Astrocyte (in vitro differentiated cells and primary cell): ENCODE results near the gene TCF3. TPM values are rescaled to one million over a fixed set of nuclear protein-coding genes. Genes with fewer than 3 reads are reported as not detected.

Source experiments
- DNase-seq: peaks from one replicate; pipeline ENCODE4 v3.0.0-alpha.2; 2010; ENCODE audit warnings: low read depth
- FAIRE-seq: peaks from 2 replicates; lab custom pipeline; 2011; peaks lifted over from hg19 to GRCh38; lab: Jason Lieb, UNC
- H2AFZ ChIP-seq: 2 replicates; pipeline ENCODE4 v1.6.0; 2012; ENCODE audit warnings: low read depth, low read length, inconsistent platforms
- H3K27ac ChIP-seq: 2 replicates; pipeline ENCODE4 v1.5.1; 2011; ENCODE audit warnings: low read depth, low read length, inconsistent platforms
- H3K27me3 ChIP-seq: 2 replicates; pipeline ENCODE4 v1.6.0; 2011; ENCODE audit warnings: low read length, inconsistent platforms; ENCODE audit not compliant: insufficient read depth
- H3K36me3 ChIP-seq: 2 replicates; pipeline ENCODE4 v1.5.1; 2011; ENCODE audit warnings: low read length, inconsistent platforms; ENCODE audit not compliant: insufficient read depth
- H3K4me1 ChIP-seq: 2 replicates; pipeline ENCODE4 v1.5.1; 2011; ENCODE audit warnings: low read length, inconsistent platforms; ENCODE audit not compliant: insufficient read depth
- H3K4me2 ChIP-seq: 2 replicates; pipeline ENCODE4 v1.6.0; 2012; ENCODE audit warnings: low read length, inconsistent platforms
- H3K4me3 ChIP-seq: 2 replicates; pipeline ENCODE4 v1.5.1; 2011; ENCODE audit warnings: low read depth, mild to moderate bottlenecking, low read length, inconsistent platforms; ENCODE audit not compliant: insufficient read depth
- H3K79me2 ChIP-seq: 2 replicates; pipeline ENCODE4 v1.6.0; 2012; ENCODE audit warnings: mild to moderate bottlenecking, low read length, inconsistent platforms; ENCODE audit not compliant: insufficient read depth
- H3K9ac ChIP-seq: 2 replicates; pipeline ENCODE4 v1.6.0; 2012; ENCODE audit warnings: mild to moderate bottlenecking, low read length, inconsistent platforms
- H3K9me3 ChIP-seq: 2 replicates; pipeline ENCODE4 v1.5.1; 2012; ENCODE audit warnings: low read depth, mild to moderate bottlenecking, low read length, inconsistent platforms; ENCODE audit not compliant: insufficient read depth
- H4K20me1 ChIP-seq: 2 replicates; pipeline ENCODE4 v1.6.0; 2012; ENCODE audit warnings: low read length, inconsistent platforms; ENCODE audit not compliant: insufficient read depth
- H3K27ac Mint-ChIP-seq: one replicate; pipeline ENCODE4 v1.8.0; 2021; ENCODE audit warnings: mild to moderate bottlenecking, mixed read lengths; ENCODE audit not compliant: unreplicated experiment
- H3K27me3 Mint-ChIP-seq: one replicate; pipeline ENCODE4 v1.8.0; 2021; ENCODE audit warnings: low read depth, mixed read lengths; ENCODE audit not compliant: unreplicated experiment
- H3K36me3 Mint-ChIP-seq: one replicate; pipeline ENCODE4 v1.8.0; 2021; ENCODE audit warnings: low read depth, mixed read lengths; ENCODE audit not compliant: unreplicated experiment
- H3K4me1 Mint-ChIP-seq: one replicate; pipeline ENCODE4 v1.8.0; 2021; ENCODE audit warnings: low read depth, mixed read lengths; ENCODE audit not compliant: unreplicated experiment
- H3K4me3 Mint-ChIP-seq: one replicate; pipeline ENCODE4 v1.8.0; 2021; ENCODE audit warnings: mild to moderate bottlenecking, moderate library complexity, mixed read lengths; ENCODE audit not compliant: unreplicated experiment
- H3K9me3 Mint-ChIP-seq: one replicate; pipeline ENCODE4 v1.8.0; 2021; ENCODE audit warnings: mild to moderate bottlenecking, mixed read lengths; ENCODE audit not compliant: unreplicated experiment
- EZH2 ChIP-seq: IDR thresholded peaks from 2 replicates; pipeline ENCODE4 v1.6.1; 2012; ENCODE audit warnings: mild to moderate bottlenecking, low read length, inconsistent platforms; ENCODE audit not compliant: insufficient read depth
- total RNA-seq: library from RNA; stranded (reverse); gene quantifications from 2 replicates; pipeline ENCODE4 v1.2.1, GENCODE V29; 2021
- TF ChIP-seq, protein P1 (sequence below): IDR thresholded peaks from 2 replicates; pipeline ENCODE4 v1.5.1; 2011; ENCODE audit warnings: low read depth, mild to moderate bottlenecking, inconsistent platforms, low read length, moderate library complexity; ENCODE audit not compliant: insufficient read depth

The TCF3 gene
- total RNA-seq, 1 donor from 2014 or later: 173 TPM

GRCh38 chr19:1675633-1676350 is 23.4 kb upstream of the TCF3 start:
- Mint-ChIP-seq H3K4me3 (no peak overlapping the region), H3K27ac (no peak overlapping the region), H3K36me3 (no peaks in the 10 kb centered on the region), H3K9me3 (peaks cover 2% of the 10 kb centered on the region), H3K27me3 (peaks cover 64% of the 10 kb centered on the region), H3K4me1 (no peaks in the 10 kb centered on the region)
- Histone ChIP-seq H3K4me2 (no peak overlapping the region), H3K4me1 (no peaks in the 10 kb centered on the region), H2AFZ (no peak overlapping the region), H3K4me3 (no peak overlapping the region), H3K79me2 (no peaks in the 10 kb centered on the region), H3K9ac (no peak overlapping the region), H3K27ac (no peak overlapping the region), H3K9me3 (no peaks in the 10 kb centered on the region), H4K20me1 (no peaks in the 10 kb centered on the region), H3K36me3 (no peaks in the 10 kb centered on the region), H3K27me3 (peaks cover 19% of the 10 kb centered on the region)
- DNase-seq (no peak), FAIRE-seq (no peak)
- TF ChIP-seq, protein P1, sequence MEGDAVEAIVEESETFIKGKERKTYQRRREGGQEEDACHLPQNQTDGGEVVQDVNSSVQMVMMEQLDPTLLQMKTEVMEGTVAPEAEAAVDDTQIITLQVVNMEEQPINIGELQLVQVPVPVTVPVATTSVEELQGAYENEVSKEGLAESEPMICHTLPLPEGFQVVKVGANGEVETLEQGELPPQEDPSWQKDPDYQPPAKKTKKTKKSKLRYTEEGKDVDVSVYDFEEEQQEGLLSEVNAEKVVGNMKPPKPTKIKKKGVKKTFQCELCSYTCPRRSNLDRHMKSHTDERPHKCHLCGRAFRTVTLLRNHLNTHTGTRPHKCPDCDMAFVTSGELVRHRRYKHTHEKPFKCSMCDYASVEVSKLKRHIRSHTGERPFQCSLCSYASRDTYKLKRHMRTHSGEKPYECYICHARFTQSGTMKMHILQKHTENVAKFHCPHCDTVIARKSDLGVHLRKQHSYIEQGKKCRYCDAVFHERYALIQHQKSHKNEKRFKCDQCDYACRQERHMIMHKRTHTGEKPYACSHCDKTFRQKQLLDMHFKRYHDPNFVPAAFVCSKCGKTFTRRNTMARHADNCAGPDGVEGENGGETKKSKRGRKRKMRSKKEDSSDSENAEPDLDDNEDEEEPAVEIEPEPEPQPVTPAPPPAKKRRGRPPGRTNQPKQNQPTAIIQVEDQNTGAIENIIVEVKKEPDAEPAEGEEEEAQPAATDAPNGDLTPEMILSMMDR: no peak
- peak; percentile 80 for TF ChIP-seq EZH2

DNA sequence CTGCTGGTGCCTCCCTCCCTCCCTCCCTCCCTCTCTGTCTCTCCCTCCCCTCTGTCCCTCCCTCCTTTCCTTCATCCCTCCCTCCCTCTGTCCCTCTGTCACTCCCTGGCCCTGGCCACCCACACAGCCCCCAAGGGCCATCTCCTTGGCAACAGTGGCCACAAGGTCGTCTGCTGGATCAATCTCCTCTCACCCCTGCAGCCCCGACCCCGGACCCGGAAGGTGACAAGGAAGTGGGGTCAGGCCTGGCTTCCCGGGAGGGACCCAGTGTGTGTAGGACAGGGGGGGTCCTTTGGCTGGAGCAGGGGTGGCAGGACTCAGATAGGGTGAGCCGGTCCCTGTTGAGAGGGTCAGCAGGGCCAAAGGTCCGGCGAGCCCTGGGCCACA is 21.9 kb upstream of the TCF3 start:
- FAIRE-seq (no peak), DNase-seq (no peak)
- no peaks in the 10 kb centered on the region for H3K4me1 Mint-ChIP-seq
- TF ChIP-seq, protein P1: no peak
- TF ChIP-seq EZH2: no peak
- H3K4me3 Mint-ChIP-seq: no peak overlapping the region
- H3K27ac ChIP-seq: no peak overlapping the region
- H3K27ac Mint-ChIP-seq: no peak overlapping the region
- no peaks in the 10 kb centered on the region for H3K4me1 ChIP-seq
- H4K20me1 ChIP-seq: no peaks in the 10 kb centered on the region
- H3K36me3 Mint-ChIP-seq: no peaks in the 10 kb centered on the region
- H3K27me3 Mint-ChIP-seq: peaks cover 63% of the 10 kb centered on the region
- no peak overlapping the region for H3K4me2 ChIP-seq
- H3K9me3 Mint-ChIP-seq: peaks cover 2% of the 10 kb centered on the region
- H3K36me3 ChIP-seq: no peaks in the 10 kb centered on the region
- no peaks in the 10 kb centered on the region for H3K79me2 ChIP-seq
- no peak overlapping the region for H3K9ac ChIP-seq
- H2AFZ ChIP-seq: no peak overlapping the region
- H3K27me3 ChIP-seq: peaks cover 20% of the 10 kb centered on the region
- no peak overlapping the region for H3K4me3 ChIP-seq
- no peaks in the 10 kb centered on the region for H3K9me3 ChIP-seq

GRCh38 chr19:1673645-1674292 is 21.4 kb upstream of the TCF3 start:
- no peaks in the 10 kb centered on the region for H3K36me3 Mint-ChIP-seq
- Histone ChIP-seq H3K4me1 (no peaks in the 10 kb centered on the region), H2AFZ (no peak overlapping the region), H3K79me2 (no peaks in the 10 kb centered on the region), H3K4me3 (no peak overlapping the region), H4K20me1 (no peaks in the 10 kb centered on the region), H3K9me3 (no peaks in the 10 kb centered on the region), H3K4me2 (no peak overlapping the region), H3K36me3 (no peaks in the 10 kb centered on the region), H3K9ac (no peak overlapping the region), H3K27me3 (peaks cover 20% of the 10 kb centered on the region), H3K27ac (no peak overlapping the region)
- no peak overlapping the region for H3K4me3 Mint-ChIP-seq
- peaks cover 65% of the 10 kb centered on the region for H3K27me3 Mint-ChIP-seq
- H3K4me1 Mint-ChIP-seq: no peaks in the 10 kb centered on the region
- TF ChIP-seq, protein P1: no peak
- no peak for TF ChIP-seq EZH2
- DNase-seq: no peak
- no peak for FAIRE-seq
- H3K27ac Mint-ChIP-seq: no peak overlapping the region
- peaks cover 2% of the 10 kb centered on the region for H3K9me3 Mint-ChIP-seq
